GM19035 (cell line): ENCODE data around the gene S100A8.

Experiments
- ATAC-seq: cut with Tn5 transposase; IDR thresholded peaks from one replicate; pipeline ENCODE4 v1.9.1; 2021; ENCODE audit not compliant: unreplicated experiment

Gene S100A8

DNA sequence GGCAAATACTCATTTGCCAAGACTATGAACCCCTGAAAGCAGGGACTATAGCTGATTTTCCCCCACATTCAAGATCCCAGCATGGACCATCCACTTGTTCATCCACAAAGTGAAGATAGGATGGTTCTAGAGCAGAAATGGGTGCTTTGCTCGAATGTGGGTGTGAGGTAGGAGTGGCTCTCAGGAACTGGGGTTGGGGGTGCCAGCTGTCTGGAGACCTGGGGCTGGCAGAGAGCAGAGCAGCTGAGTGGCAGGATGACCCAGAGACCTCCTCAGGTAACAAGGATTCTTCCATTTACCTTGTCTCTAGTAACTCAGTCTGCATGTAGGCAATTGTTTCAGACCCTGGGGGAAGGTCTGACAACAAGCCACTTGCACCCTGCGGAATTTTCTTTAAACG, 27.2 kb downstream of the S100A8 start:
- no peak for ATAC-seq

DNA sequence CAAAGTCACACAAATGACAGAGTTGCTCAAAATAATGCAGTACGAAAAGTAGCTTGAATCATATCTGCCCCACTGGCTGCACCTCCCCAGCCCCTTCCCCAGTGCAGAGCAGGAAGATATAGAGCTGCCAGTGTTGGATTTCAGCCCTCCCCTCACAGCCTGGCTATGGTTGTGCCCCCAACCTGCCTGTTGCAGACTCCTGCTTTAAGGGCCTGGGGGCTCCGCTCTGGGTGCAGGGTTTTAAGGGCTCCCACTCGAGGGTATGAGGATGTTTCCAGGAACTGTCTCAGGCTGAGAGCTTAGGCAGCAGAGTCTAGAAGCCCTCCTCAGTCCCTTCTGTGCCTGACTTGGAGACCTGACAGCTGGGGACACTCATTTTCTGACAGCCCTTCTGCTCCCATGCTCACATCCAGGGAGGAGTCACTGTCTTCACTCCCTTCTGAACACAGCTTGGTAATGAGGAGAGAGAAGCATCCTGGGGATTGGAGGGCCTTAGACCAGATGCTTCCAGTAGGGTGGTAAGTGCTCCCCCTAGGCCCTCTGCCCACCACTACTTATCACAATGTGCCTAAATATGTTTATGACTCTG, 28.6 kb downstream of the S100A8 start:
- ATAC-seq, result no peak

DNA sequence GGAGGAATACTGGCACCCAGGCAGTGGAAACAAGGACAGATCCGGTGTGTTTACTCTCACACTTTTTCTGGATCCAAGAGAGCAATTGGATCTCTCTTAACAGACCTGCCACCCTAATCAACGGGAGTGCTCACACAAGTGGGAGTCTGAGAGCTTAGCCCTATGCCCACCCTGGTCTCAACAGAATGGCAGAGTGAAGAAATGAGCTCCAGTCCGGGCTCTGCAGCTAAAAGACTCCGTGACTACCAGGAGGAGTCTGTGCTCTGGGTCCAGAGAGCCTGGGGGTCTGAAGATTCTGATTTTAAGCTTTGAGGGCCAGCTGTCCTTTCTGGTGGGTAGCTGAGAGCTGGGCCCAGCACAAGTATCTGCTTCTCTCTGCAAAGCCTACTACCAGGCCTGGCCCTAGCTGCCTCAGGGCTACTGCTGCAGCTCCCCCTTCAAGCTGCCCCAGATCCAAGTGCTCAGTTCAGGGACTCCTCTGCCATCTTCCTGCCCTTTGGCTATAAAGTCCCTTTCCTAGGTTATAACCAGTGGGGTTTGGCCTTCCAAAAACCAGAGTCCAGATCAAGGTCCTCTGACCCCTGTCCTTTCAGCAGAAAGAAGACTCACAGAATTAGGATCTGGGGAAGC, 29.3 kb downstream of the S100A8 start:
- ATAC-seq, result no peak

GRCh38 chr1:153360592-153361479, 30.0 kb downstream of the S100A8 start:
- no peak for ATAC-seq

GRCh38 chr1:153360190-153360589, 30.7 kb downstream of the S100A8 start:
- no peak for ATAC-seq

DNA sequence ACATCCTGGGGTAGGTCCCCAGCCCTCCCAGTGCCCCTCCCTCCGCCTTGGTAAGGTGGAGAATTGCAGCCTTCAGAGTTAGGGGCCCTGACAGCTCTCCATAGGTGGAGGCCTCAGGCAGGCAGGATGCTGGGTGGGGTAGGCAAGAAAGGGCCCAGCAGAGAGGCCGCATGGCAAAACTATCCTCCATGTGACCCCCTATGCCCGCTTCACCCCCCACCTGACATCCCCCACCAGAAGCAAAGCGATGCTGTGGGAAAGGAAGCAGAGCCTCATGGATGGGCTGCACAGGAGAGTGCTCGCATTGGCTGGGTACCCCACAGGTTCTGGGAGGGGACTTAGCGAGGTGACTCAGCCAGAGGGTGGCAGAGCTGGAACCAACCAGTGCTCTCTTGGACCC, 31.6 kb downstream of the S100A8 start:
- ATAC-seq, result no peak

GRCh38 chr1:153358691-153358975, 32.2 kb downstream of the S100A8 start:
- ATAC-seq, result no peak

- no peak for ATAC-seq
Measured at GRCh38 chr1:153357853-153358690, 32.8 kb downstream of the S100A8 start, which contains the start of gene S100A9. TSS of gene S100A9 (plus strand) at chr1:153357854. CDS start at chr1:153358284, 430 bp downstream.

DNA sequence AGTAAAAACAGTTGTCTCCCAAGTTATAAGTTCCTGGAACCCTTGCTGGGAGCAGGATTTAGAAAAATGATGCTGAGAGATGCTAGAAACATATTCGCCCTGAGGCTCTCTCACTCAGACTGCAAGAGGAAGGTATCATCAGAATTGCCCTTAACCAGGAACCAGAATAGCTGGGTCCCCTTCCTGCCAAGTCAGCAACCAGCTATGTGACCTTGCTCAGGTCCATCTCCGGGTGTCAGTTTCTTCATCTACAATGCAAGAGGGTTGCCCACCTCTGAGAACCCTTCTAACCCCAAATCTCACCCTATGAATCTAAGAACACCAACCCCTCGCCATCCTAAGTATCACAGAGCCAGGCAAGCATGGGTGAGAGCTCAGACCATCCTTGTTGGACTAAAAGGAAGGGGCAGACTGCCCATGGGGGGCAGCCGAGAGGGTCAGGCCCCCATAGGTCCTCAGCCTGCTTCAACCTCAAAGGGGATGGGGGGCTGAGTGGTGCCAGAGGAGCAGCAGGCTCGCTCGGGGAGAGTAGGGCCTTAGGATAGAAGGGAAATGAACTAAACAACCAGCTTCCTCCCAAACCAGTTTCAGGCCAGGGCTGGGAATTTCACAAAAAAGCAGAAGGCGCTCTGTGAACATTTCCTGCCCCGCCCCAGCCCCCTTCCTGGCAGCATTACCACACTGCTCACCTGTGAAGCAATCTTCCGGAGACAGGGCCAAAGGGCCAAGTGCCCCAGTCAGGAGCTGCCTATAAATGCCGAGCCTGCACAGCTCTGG, 33.6 kb downstream of the S100A8 start:
- ATAC-seq, result no peak

GRCh38 chr1:153356392-153357075, 34.3 kb downstream of the S100A8 start:
- ATAC-seq, result no peak

GRCh38 chr1:153355445-153356071, 35.3 kb downstream of the S100A8 start:
- ATAC-seq, result no peak

DNA sequence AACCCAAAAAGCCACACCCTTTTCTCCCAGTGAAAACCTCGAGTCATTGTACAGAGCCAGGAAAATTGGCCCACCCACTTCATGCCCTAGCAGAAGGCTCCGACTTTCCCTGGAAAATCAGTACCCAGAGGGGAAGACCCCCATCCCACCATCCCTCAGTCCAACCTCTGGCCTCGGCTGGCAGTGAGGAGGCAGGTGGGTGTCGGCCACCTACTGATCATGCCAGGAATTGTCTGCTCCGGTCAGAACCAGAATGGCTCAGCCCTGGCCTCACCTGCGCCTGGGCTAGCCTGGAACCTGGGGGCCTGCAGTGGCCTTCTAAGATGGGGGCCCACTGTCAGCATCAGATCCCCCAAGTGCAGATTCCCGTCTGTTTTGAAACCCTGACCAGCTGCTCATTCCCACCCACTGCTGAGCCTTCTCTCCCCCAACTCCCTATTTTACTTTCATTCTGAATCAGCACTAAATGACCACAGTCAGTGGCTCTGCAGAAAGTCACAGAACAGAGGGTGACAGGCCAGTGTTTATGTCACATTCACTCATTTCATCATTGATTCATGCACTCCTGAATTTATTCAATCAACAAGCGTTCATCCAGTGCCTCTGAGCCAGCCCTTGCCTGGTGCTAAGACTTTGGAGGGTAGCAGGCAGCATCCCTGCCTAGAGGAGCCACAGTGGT, 36.2 kb downstream of the S100A8 start:
- no peak for ATAC-seq

GRCh38 chr1:153353226-153353947, 37.5 kb downstream of the S100A8 start:
- ATAC-seq, result no peak

GRCh38 chr1:153352523-153352922, 38.4 kb downstream of the S100A8 start:
- ATAC-seq, result no peak

GRCh38 chr1:153350321-153350957, 40.4 kb downstream of the S100A8 start:
- no peak for ATAC-seq

DNA sequence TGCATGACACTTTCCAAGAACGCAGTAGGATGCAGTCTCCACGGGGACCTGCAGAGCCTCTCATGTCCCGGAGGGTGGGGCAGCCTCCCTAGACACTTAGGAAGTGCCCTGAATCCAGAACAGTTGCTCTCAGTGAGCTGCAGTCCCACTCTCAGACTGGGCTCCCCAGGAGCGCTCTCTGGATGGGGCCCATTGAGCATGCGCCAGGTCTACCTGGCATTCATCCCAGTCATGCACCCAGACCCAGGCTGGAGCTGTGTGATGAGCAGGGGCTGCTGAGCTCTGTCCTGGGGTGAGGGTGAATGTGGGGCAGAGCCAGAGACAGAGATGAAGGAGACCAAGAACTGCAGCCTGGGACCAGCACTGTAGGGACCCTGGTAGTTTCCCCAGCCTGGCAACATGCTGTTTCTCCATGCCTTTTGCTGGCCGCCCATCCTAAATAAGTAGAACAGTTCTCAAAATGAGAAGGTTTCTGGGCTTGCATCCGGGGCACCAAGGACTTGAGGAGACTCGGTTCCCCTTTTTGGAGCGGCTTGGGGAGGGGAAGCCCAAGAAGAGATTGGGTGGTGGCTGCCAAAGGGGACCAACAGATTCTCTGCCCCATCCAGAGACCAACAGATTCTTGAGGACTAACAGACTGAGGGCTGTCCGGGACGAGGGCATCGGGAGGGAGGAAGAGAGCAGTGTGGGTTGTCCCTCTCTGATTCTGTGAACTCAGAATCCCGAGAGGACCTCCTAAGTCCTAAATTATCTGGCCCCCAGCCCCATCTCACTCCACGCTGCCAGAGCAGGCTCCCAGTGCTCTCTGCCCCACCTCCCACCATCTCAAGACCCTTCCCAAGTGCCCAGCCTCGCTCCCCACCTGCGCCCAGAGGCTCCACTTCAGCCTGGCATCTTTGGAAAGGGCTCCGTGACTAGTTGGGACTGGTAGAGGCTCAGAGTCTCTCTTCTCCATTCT, 41.2 kb downstream of the S100A8 start:
- no peak for ATAC-seq
